ENCODE measurements around the gene PLEKHJ1.

Gene PLEKHJ1

GRCh38 chr19:2278459-2279158, 42.5 kb upstream of the PLEKHJ1 start:
- no peak overlapping the region for H3K4me3 ChIP-seq (ENCODE audit: low read depth, low read length)
- no peak for TF ChIP-seq CTCF (IDR thresholded peaks at IDR 0.05; ENCODE audit: low read depth, low read length)

DNA sequence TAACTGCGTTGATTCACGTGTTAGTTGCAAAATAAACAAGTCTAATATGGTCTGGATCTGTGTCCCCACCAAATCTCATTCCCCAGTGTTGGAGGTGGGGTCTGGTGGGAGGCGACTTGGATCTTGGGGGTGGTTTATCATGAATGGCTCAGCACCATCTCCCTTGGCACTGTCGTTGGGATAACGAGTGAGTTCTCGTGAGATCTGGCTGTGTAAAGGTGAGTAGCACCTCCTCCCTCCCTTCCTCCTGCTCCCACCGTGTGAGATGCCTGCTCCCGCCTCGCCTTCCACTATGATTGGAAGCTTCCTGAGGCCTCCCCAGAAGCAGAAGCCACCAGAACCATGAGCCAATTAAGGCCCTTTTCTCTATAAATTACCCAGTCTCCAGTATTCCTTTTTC, 41.0 kb upstream of the PLEKHJ1 start:
- no peak for TF ChIP-seq CTCF (IDR thresholded peaks at IDR 0.05; ENCODE audit: low read depth, low read length)
- no peak overlapping the region for H3K4me3 ChIP-seq (ENCODE audit: low read depth, low read length)

DNA sequence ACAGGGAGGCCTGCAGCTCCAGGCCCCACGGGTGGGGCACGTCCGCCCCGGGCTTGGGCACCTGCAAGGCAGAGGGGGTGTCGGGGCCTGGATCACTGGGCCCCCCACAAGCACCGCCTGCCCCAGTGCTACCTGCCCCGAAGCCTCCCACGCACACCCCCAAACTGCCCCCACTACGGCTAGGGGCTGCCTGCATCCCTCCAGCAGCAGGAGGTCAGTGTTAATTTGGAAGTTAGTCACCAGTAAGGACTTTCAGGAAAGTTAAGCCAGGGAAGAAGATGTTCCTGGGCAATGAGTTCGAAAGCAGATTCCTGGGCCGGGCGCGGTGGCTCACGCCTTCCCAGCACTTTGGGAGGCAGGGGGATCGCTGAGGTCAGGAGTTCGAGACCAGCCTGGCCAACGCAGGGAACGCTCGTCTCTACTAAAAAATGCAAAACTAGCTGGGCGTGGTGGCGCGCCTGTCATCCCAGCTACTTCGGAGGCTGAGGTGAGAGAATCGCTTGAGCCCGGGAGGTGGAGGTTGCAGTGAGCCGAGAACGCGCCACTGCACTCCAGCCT, 40.4 kb upstream of the PLEKHJ1 start:
- no peak overlapping the region for H3K4me3 ChIP-seq (ENCODE audit: low read depth, low read length)
- no peak for TF ChIP-seq CTCF (IDR thresholded peaks at IDR 0.05; ENCODE audit: low read depth, low read length)

- no peak overlapping the region for H3K4me3 ChIP-seq (ENCODE audit: low read depth, low read length)
- no peak for TF ChIP-seq CTCF (IDR thresholded peaks at IDR 0.05; ENCODE audit: low read depth, low read length)
Measured at GRCh38 chr19:2275588-2276428, 39.7 kb upstream of the PLEKHJ1 start.

DNA sequence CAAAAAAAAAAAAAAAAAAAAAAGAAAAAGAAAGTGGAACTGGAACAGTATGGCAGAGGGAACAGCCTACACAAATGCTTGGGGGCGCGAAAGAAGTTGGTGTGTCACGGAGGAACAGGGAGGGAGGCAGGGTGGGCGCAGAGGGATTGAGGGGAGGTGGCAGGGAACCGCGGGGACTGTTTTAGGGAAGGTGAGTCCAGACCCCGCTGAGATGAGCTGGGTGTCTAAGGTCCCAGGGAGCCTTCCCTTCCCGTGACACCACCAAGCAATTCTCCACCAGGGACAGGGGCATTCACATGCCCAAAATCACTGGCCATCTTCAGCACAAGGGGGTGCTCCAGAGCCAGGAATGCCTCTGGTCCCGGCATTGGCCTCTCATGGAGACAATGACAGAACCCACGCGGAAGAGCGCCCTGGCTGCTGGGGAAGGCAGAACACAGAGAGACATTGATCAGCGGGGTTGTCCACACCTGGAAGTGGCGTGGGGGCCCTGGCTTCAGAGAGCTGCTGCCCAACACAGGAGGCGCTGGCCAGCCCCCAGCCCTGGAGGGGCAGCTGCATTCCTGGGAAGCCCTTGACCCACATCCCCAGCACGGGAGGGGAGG, 38.9 kb upstream of the PLEKHJ1 start:
- peak; percentile 48 for TF ChIP-seq CTCF (IDR thresholded peaks at IDR 0.05; ENCODE audit: low read depth, low read length)

DNA sequence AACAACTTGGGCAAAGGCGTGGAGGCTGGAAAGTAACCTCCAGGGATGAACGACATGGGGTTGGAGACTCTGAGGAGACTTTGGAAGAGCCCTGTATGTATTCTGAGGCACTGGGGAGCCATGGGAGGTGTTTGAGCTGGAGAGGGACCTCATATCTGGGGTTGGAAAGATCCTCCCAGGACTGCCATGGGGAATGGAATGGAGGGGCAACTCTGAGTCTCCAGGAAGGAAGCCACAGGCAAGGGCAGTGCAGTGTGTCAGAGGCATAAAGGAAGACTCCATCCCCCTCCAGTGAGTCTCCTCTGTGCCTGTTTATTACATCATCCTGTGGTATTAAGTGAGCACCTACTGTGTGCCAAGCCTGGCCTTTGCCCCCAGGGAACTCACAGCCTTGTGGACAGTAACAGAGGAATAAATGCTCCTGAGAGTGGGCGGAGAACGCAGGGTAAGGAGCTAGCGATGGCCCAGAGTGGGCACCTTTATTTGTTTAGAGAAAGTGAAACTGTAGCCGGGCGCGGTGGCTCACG, 38.1 kb upstream of the PLEKHJ1 start:
- H3K4me3 ChIP-seq (ENCODE audit: low read depth, low read length), result peak overlapping the region; percentile 33
- TF ChIP-seq CTCF (IDR thresholded peaks at IDR 0.05; ENCODE audit: low read depth, low read length), result no peak

More for the DNA sequence above, 38.9 kb upstream of the PLEKHJ1 start:
- H3K4me3 ChIP-seq (ENCODE audit: low read depth, low read length), result no peak overlapping the region
